Adipocyte (in vitro differentiated cells): Measurements from ENCODE around the gene NRG2.

ENCODE experiments used
- DNase-seq: peaks from one replicate; pipeline ENCODE4 v3.0.0-alpha.2; 2015; ENCODE audit warnings: low read depth
- H3K27me3 ChIP-seq: replicated peaks from 2 replicates; pipeline ENCODE4 v1.7.0; 2013; ENCODE audit warnings: mild to moderate bottlenecking, low read length, moderate library complexity; ENCODE audit not compliant: control insufficient read depth, insufficient read depth
- H3K36me3 ChIP-seq: 2 replicates; pipeline ENCODE4 v1.7.0; 2013; ENCODE audit warnings: low read length, mild to moderate bottlenecking, moderate library complexity; ENCODE audit not compliant: control insufficient read depth, insufficient read depth, severe bottlenecking
- H3K4me1 ChIP-seq: 2 replicates; pipeline ENCODE4 v1.7.0; 2013; ENCODE audit warnings: mild to moderate bottlenecking, low read length, moderate library complexity; ENCODE audit not compliant: control insufficient read depth, insufficient read depth
- H3K4me3 ChIP-seq: 2 replicates; pipeline ENCODE4 v1.7.0; 2013; ENCODE audit warnings: mild to moderate bottlenecking, low read length, moderate library complexity
- H3K9ac ChIP-seq: 2 replicates; pipeline ENCODE4 v1.7.0; 2013; ENCODE audit warnings: mild to moderate bottlenecking, low read length, moderate library complexity
- H3K9me3 ChIP-seq: 2 replicates; pipeline ENCODE4 v1.7.0; 2013; ENCODE audit warnings: mild to moderate bottlenecking, low read length, moderate library complexity; ENCODE audit not compliant: control insufficient read depth

Gene NRG2

GRCh38 chr5:139844472-139845145, 198.5 kb downstream of the NRG2 start:
- Histone ChIP-seq H3K27me3 (peaks cover 25% of the 10 kb centered on the region), H3K9me3 (no peaks in the 10 kb centered on the region), H3K4me3 (no peak overlapping the region), H3K36me3 (no peaks in the 10 kb centered on the region), H3K9ac (no peak overlapping the region), H3K4me1 (no peaks in the 10 kb centered on the region)
- DNase-seq = peak; percentile 83

DNA sequence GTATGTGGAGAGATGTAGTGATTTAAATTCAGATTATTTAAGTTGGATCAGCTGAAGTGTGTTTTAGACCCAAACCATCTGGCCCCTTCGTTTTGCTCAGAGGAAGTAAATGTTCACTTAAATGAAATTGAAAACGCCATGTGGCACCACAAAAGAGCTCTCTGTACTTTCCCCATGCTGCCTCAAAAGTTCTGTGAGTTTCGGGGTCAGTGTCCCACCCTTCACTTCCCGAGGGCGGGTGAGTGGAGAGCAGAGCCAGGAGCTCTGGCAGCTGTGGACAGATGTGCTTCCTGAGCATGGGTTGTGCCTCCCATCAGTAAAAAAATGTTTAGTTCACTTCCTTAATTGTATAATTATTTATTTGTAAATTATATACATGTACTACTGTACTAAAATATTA, 199.1 kb downstream of the NRG2 start:
- DNase-seq = no peak
- no peaks in the 10 kb centered on the region for H3K36me3 ChIP-seq
- no peak overlapping the region for H3K4me3 ChIP-seq
- H3K4me1 ChIP-seq = no peaks in the 10 kb centered on the region
- H3K27me3 ChIP-seq = peaks cover 28% of the 10 kb centered on the region
- H3K9ac ChIP-seq = no peak overlapping the region
- no peaks in the 10 kb centered on the region for H3K9me3 ChIP-seq

DNA sequence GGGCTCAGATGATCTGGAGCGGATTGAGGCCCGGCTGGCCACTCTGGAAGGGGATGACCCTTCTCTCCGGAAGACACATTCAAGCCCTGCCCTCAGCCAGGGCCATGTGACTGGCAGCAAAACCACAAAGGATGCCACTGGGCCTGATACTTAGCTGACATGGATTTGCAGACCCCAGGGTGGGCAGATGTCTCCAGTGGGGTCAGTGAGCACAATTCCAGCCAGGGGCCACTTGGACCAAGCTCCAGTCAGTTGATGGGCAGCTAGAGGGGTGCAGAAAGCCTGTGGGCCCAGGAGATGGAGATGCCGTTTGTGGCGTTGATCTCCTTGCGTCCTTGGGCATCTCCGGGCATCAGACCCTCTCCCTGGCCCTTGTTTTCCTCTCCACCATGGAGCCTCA, 200.8 kb downstream of the NRG2 start:
- no peak overlapping the region for H3K9ac ChIP-seq
- H3K4me3 ChIP-seq = no peak overlapping the region
- H3K36me3 ChIP-seq = no peaks in the 10 kb centered on the region
- peaks cover 32% of the 10 kb centered on the region for H3K27me3 ChIP-seq
- H3K4me1 ChIP-seq = no peaks in the 10 kb centered on the region
- no peak for DNase-seq
- no peaks in the 10 kb centered on the region for H3K9me3 ChIP-seq

DNA sequence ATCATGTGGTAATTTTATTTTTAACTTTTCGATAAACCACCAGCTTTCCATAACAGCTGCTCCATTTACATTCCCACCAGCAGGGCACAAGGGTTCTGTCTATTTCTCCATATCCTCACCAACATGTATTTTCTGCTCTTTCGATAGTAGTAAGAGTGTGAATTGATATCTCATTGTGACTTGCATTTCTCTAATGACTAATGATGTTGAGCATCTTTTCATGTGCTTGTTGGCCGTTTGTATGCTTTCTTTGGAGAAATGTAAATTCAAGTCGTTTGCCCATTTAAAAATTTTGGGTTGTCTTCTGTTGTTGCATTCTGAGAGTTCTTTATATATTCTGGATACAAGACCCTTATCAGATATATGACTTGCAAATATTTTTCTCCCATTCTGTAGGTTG, 201.6 kb downstream of the NRG2 start:
- Histone ChIP-seq H3K36me3 (no peaks in the 10 kb centered on the region), H3K9me3 (no peaks in the 10 kb centered on the region), H3K4me3 (no peak overlapping the region), H3K4me1 (no peaks in the 10 kb centered on the region), H3K9ac (no peak overlapping the region), H3K27me3 (peaks cover 28% of the 10 kb centered on the region)
- DNase-seq = no peak

DNA sequence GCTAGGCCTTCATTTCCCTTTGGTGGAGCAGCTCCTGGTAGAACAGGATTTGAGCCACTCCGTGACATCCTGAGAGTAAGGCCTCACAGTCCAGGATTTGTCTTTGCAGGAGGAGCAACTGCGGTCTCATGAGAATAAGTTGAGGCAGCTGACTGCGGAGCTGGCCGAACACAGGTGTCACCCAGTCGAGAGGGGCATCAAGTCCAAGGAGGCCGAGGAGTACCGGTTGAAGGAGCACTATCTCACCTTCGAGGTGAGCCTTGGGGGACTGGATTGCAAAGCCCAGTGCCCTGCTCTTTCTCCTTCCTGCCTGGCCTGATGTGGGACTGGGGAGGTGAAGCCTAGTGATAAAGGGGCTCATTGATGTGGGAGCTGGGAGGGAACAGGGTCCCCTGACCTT, 203.2 kb downstream of the NRG2 start:
- Histone ChIP-seq H3K27me3 (peaks cover 32% of the 10 kb centered on the region), H3K9ac (no peak overlapping the region), H3K9me3 (no peaks in the 10 kb centered on the region), H3K36me3 (no peaks in the 10 kb centered on the region), H3K4me1 (no peaks in the 10 kb centered on the region), H3K4me3 (no peak overlapping the region)
- no peak for DNase-seq

GRCh38 chr5:139839232-139839815, 203.8 kb downstream of the NRG2 start:
- H3K27me3 ChIP-seq = peaks cover 35% of the 10 kb centered on the region
- H3K9ac ChIP-seq = no peak overlapping the region
- DNase-seq = no peak
- no peaks in the 10 kb centered on the region for H3K9me3 ChIP-seq
- H3K36me3 ChIP-seq = no peaks in the 10 kb centered on the region
- H3K4me1 ChIP-seq = no peaks in the 10 kb centered on the region
- no peak overlapping the region for H3K4me3 ChIP-seq

DNA sequence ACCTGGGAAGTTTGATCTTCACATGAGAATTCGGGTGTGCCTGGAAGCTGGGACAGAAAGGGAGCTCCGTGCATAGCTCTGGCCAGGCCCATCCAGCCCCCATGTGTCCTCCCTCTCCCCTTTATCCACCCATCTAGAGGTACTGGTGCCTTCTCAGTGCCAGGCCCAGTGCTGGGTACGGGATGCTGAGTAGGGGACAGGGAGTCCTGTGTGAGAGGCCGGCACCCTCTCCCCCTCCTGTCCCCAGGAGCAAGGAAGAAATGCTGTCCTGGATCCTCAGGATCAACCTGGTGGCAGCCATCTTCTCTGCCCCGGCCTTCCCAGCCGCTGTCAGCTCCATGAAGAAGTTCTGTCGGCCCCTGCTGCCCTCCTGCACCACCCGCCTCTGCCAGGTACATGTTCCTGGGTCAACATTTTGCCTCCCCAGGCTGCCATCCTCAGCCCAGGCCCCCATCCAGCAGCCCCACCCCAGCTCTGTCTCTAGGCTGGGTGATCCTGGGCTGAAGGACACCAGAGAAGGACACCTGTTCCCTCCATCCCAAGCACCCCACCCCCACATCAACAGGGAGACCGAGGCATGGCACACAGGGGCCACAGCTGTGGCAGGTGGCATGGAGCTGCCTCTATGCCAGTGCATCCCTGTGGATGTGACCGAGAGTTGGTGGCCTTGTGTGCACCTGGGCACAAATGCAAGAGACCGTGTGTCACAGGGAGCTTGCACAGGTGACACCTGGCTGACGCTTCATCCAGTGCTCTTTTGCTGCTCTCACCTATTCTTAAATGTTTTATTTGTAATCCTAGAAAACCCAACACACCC, 204.5 kb downstream of the NRG2 start:
- Histone ChIP-seq H3K9me3 (no peaks in the 10 kb centered on the region), H3K4me3 (no peak overlapping the region), H3K36me3 (no peaks in the 10 kb centered on the region), H3K27me3 (peaks cover 42% of the 10 kb centered on the region), H3K4me1 (no peaks in the 10 kb centered on the region), H3K9ac (no peak overlapping the region)
- no peak for DNase-seq

GRCh38 chr5:139837711-139838380, 205.3 kb downstream of the NRG2 start:
- Histone ChIP-seq H3K9me3 (no peaks in the 10 kb centered on the region), H3K4me1 (no peaks in the 10 kb centered on the region), H3K36me3 (no peaks in the 10 kb centered on the region), H3K4me3 (no peak overlapping the region), H3K27me3 (peaks cover 42% of the 10 kb centered on the region), H3K9ac (no peak overlapping the region)
- no peak for DNase-seq

DNA sequence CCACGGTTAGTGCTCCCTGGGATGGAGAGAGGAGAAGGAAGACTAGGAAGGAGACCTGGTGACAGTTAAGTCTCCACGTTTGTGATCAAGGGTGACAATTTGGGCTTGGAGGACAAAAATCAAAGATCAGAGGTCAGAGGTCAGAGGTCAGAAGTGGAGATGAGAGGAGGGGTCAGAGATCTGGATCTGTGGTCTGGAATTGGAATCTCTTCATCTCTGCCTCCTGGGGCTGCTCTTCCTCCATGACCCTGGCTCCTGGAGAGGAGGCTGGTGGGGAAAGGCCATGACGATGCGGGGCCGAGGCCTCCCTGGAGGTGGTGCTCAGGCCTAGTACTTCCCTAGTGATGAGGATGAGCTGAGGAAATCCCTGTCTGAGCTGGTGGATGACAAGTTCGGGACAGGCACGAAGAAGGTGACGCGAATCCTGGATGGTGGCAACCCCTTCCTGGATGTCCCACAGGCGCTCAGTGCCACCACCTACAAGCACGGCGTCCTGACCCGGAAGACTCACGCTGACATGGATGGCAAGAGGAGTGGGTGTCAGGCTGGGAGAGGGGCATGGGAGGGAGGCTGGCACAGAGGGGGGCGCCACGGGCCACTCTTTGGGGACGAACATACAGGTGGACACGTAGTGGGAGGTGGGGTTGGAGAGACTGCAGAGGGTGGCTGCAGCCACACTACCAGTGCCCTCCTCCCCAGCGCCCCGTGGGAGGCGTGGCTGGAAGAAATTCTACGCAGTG, 206.5 kb downstream of the NRG2 start:
- no peak overlapping the region for H3K4me3 ChIP-seq

GRCh38 chr5:139835656-139836055, 207.4 kb downstream of the NRG2 start:
- DNase-seq = no peak
- Histone ChIP-seq H3K27me3 (peaks cover 52% of the 10 kb centered on the region), H3K36me3 (no peaks in the 10 kb centered on the region), H3K4me3 (no peak overlapping the region), H3K4me1 (no peaks in the 10 kb centered on the region), H3K9ac (no peak overlapping the region), H3K9me3 (no peaks in the 10 kb centered on the region)

More for the DNA sequence above, 206.5 kb downstream of the NRG2 start:
- Histone ChIP-seq H3K9ac (no peak overlapping the region), H3K4me1 (no peaks in the 10 kb centered on the region), H3K9me3 (no peaks in the 10 kb centered on the region), H3K27me3 (peaks cover 45% of the 10 kb centered on the region), H3K36me3 (no peaks in the 10 kb centered on the region)
- no peak for DNase-seq
